IMR-90 (cell line): Measurements from ENCODE around the gene RNF224. TPM values are rescaled to one million over a fixed set of nuclear protein-coding genes. Genes with fewer than 3 reads are reported as not detected.
A peak's percentile ranks its signal among the peaks of the same experiment; 100 is the strongest.

Experiments used
- ATAC-seq: fragments of 200-7000 bp; cut with Tn5 transposase; 2 replicates; pipeline ENCODE4 v1.9.1; 2020; ENCODE audit warnings: low read depth, mild to moderate bottlenecking, moderate library complexity
- BruUV-seq: library from RNA; stranded (reverse); fragments of 400-500 nt; replicated peaks from 2 replicates; lab custom pipeline; 2021; lab: Mats Ljungman, UMichigan
- CTCF ChIA-PET: fragments of 300-600 bp; formaldehyde crosslinking; extraction: SDS; loops from one replicate; lab custom pipeline; 2021; ENCODE audit warnings: antibody characterized with exemption; lab: Yijun Ruan, JAX
- POLR2A ChIA-PET: fragments of 300-600 bp; sonication (Branson Sonifier 250); formaldehyde crosslinking; loops from one replicate; lab custom pipeline; 2022; ENCODE audit warnings: antibody characterized with exemption; ENCODE audit not compliant: unreplicated experiment; lab: Charles Lee
- DNase-seq: peaks from one replicate; pipeline ENCODE4 v3.0.0; 2013
- H2AFZ ChIP-seq: replicated peaks from 2 replicates; pipeline ENCODE3; 2013; ENCODE audit warnings: low read length, mild to moderate bottlenecking; ENCODE audit not compliant: poor library complexity
- H2AK5ac ChIP-seq: 2 replicates; pipeline ENCODE4 v1.6.1; 2013; ENCODE audit warnings: low read depth, low read length, inconsistent platforms
- H2AK9ac ChIP-seq: replicated peaks from 2 replicates; pipeline ENCODE3; 2013; ENCODE audit warnings: mild to moderate bottlenecking, low read depth, low read length, moderate library complexity; ENCODE audit not compliant: poor library complexity
- H2BK120ac ChIP-seq: 2 replicates; pipeline ENCODE4 v1.6.1; 2013; ENCODE audit warnings: low read depth, low read length, inconsistent platforms
- H2BK15ac ChIP-seq: 3 replicates; pipeline ENCODE4 v1.6.1; 2013; ENCODE audit warnings: low read depth, low read length, inconsistent platforms
- H2BK20ac ChIP-seq: 2 replicates; pipeline ENCODE4 v1.6.1; 2013; ENCODE audit warnings: low read depth, mild to moderate bottlenecking, inconsistent platforms, low read length, moderate library complexity
- H2BK5ac ChIP-seq: 2 replicates; pipeline ENCODE4 v1.6.1; 2013; ENCODE audit warnings: mild to moderate bottlenecking, low read depth, low read length, inconsistent platforms; ENCODE audit not compliant: poor library complexity, severe bottlenecking
- H3K14ac ChIP-seq: replicated peaks from 2 replicates; pipeline ENCODE4 v1.6.1; 2013; ENCODE audit warnings: low read depth, low read length, inconsistent platforms
- H3K18ac ChIP-seq: 2 replicates; pipeline ENCODE4 v1.6.1; 2013; ENCODE audit warnings: low read depth, low read length, control low read depth
- H3K23ac ChIP-seq: 2 replicates; pipeline ENCODE4 v1.6.1; 2013; ENCODE audit warnings: low read depth, low read length, inconsistent platforms
- H3K27ac ChIP-seq: 2 replicates; pipeline ENCODE4 v1.5.1; 2013; ENCODE audit warnings: mild to moderate bottlenecking, control low read depth, low read length; ENCODE audit not compliant: insufficient read depth
- H3K27me3 ChIP-seq: 2 replicates; pipeline ENCODE4 v1.6.1; 2013; ENCODE audit warnings: low read length; ENCODE audit not compliant: control insufficient read depth, insufficient read depth
- H3K36me3 ChIP-seq: 2 replicates; pipeline ENCODE4 v1.6.1; 2013; ENCODE audit warnings: low read length, mixed read lengths; ENCODE audit not compliant: control insufficient read depth, insufficient read depth
- H3K4ac ChIP-seq: 2 replicates; pipeline ENCODE4 v1.6.1; 2013; ENCODE audit warnings: low read depth, low read length, inconsistent platforms
- H3K4me1 ChIP-seq: 2 replicates; pipeline ENCODE4 v1.6.1; 2013; ENCODE audit warnings: low read length, mixed read lengths; ENCODE audit not compliant: control insufficient read depth, insufficient read depth
- H3K4me2 ChIP-seq: 2 replicates; pipeline ENCODE4 v1.6.1; 2013; ENCODE audit warnings: low read depth, mild to moderate bottlenecking, control low read depth, low read length, moderate library complexity
- H3K4me3 ChIP-seq: 2 replicates; pipeline ENCODE4 v1.5.1; 2013; ENCODE audit warnings: low read depth, mild to moderate bottlenecking, control low read depth, low read length, moderate library complexity; ENCODE audit not compliant: insufficient read depth
- H3K56ac ChIP-seq: 2 replicates; pipeline ENCODE4 v1.6.1; 2013; ENCODE audit warnings: low read length, inconsistent platforms; ENCODE audit not compliant: insufficient read depth; ENCODE audit errors: extremely low read depth
- H3K79me1 ChIP-seq, 2 experiments: 2 replicates each; pipeline ENCODE4 v1.6.1; 2013; ENCODE audit warnings: low read length in 2 of 2, inconsistent platforms in 1 of 2, low read depth in 1 of 2
- H3K9ac ChIP-seq: 2 replicates; pipeline ENCODE4 v1.6.1; 2013; ENCODE audit warnings: low read depth, low read length, control low read depth
- H3K9me1 ChIP-seq: 2 replicates; pipeline ENCODE4 v1.6.1; 2013; ENCODE audit warnings: low read length, inconsistent platforms; ENCODE audit not compliant: insufficient read depth
- H3K9me3 ChIP-seq: 2 replicates; pipeline ENCODE4 v1.6.1; 2013; ENCODE audit warnings: low read length; ENCODE audit not compliant: control insufficient read depth, insufficient read depth
- H4K20me1 ChIP-seq: 2 replicates; pipeline ENCODE4 v1.6.1; 2013; ENCODE audit warnings: low read length, inconsistent platforms; ENCODE audit not compliant: insufficient read depth
- H4K5ac ChIP-seq: 2 replicates; pipeline ENCODE4 v1.6.1; 2013; ENCODE audit warnings: mild to moderate bottlenecking, low read depth, low read length, control low read depth
- H4K8ac ChIP-seq, 2 experiments: 2 replicates each; pipeline ENCODE4 v1.6.1; 2013; ENCODE audit warnings: low read depth in 2 of 2, low read length in 2 of 2, control low read depth in 1 of 2, inconsistent platforms in 1 of 2
- H4K91ac ChIP-seq: 2 replicates; pipeline ENCODE4 v1.6.1; 2013; ENCODE audit warnings: low read depth, low read length, inconsistent platforms; ENCODE audit not compliant: insufficient read depth
- BHLHE40 ChIP-seq: fragments of 150-350 bp; IDR thresholded peaks from 2 replicates; pipeline ENCODE4 v1.6.1; 2016; ENCODE audit warnings: mild to moderate bottlenecking, low read depth, low read length
- CEBPB ChIP-seq: IDR thresholded peaks from 2 replicates; pipeline ENCODE4 v1.6.1; 2012; ENCODE audit warnings: low read depth, low read length, improper control_type of control experiment
- CHD1 ChIP-seq: IDR thresholded peaks from 2 replicates; pipeline ENCODE4 v1.6.1; 2012; ENCODE audit warnings: low read depth, low read length, improper control_type of control experiment
- ELK1 ChIP-seq: fragments of 150-350 bp; IDR thresholded peaks from 2 replicates; pipeline ENCODE4 v1.6.1; 2016; ENCODE audit warnings: low read depth, mild to moderate bottlenecking, low read length, moderate library complexity, borderline replicate concordance
- FOS ChIP-seq: fragments of 150-350 bp; IDR thresholded peaks from 2 replicates; pipeline ENCODE4 v1.6.1; 2016; ENCODE audit warnings: low read depth, low read length
- MAFK ChIP-seq: IDR thresholded peaks from 2 replicates; pipeline ENCODE4 v1.6.1; 2012; ENCODE audit warnings: low read depth, low read length, improper control_type of control experiment
- MAZ ChIP-seq: IDR thresholded peaks from 2 replicates; pipeline ENCODE4 v1.6.1; 2012; ENCODE audit warnings: low read depth, mild to moderate bottlenecking, low read length, improper control_type of control experiment, moderate library complexity, borderline replicate concordance
- MXI1 ChIP-seq: IDR thresholded peaks from 2 replicates; pipeline ENCODE4 v1.6.1; 2012; ENCODE audit warnings: low read depth, mild to moderate bottlenecking, low read length, moderate library complexity, borderline replicate concordance
- RAD21 ChIP-seq: IDR thresholded peaks from 2 replicates; pipeline ENCODE4 v1.6.1; 2012; ENCODE audit warnings: low read length, improper control_type of control experiment
- RFX5 ChIP-seq: IDR thresholded peaks from 2 replicates; pipeline ENCODE4 v1.8.0; 2012; ENCODE audit warnings: low read depth, mild to moderate bottlenecking, low read length, moderate library complexity
- SMC3 ChIP-seq: fragments of 150-350 bp; IDR thresholded peaks from 2 replicates; pipeline ENCODE4 v1.6.1; 2016; ENCODE audit warnings: low read depth, mild to moderate bottlenecking, antibody characterized with exemption, low read length, moderate library complexity
- USF2 ChIP-seq: fragments of 150-350 bp; IDR thresholded peaks from 2 replicates; pipeline ENCODE4 v1.6.1; 2017; ENCODE audit warnings: mild to moderate bottlenecking, antibody characterized with exemption, low read length, low read depth
- WGBS, 2 experiments: methylation state at CpG; one replicate each; pipeline versions ENCODE4 v1.1.5 to v1.1.7; 2013; ENCODE audit warnings: missing lambda C conversion rate in 2 of 2; ENCODE audit not compliant: insufficient read length in 1 of 2; ENCODE audit errors: extremely low coverage in 2 of 2; 5-methylcytosine and 5-hydroxymethylcytosine counted together
- dilution Hi-C: fragments of 300-500 bp; cut with HindIII; formaldehyde crosslinking; loops from one replicate; pipeline ENCODE4 v1.14.3; 2018; ENCODE audit warnings: low sequenced_read_pairs; ENCODE audit not compliant: unreplicated experiment
- in situ Hi-C: fragments of 300-500 bp; cut with MboI; formaldehyde crosslinking; loops from 3 replicates; pipeline ENCODE4 v1.14.3; 2019; ENCODE audit warnings: low sequenced_read_pairs, inconsistent platforms, mixed read lengths
- intact Hi-C: fragments of 100-400 bp; cut with micrococcal nuclease; formaldehyde crosslinking; loops from 2 replicates; pipeline ENCODE4 v1.10.0; 2022
- polyA plus RNA-seq, 3 experiments: library from polyadenylated mRNA; depleted of rRNA; stranded (reverse); fragments of >200 nt; gene quantifications; 2 replicates each; pipeline ENCODE4 v1.2.3, GENCODE V29; 2012; ENCODE audit warnings: low replicate concordance in 1 of 3
- total RNA-seq: library from RNA; depleted of rRNA; stranded (reverse); fragments of >200 nt; gene quantifications from 2 replicates; pipeline ENCODE4 v1.2.3, GENCODE V29; 2012

RNF224 gene
- total and polyA plus RNA-seq, 2 of the 4 experiments (the other 2 are of a cell fraction), result not detected

- Histone ChIP-seq H2AK9ac (peak overlapping the region; percentile 62), H3K14ac (0 out of 2 replicates have a peak overlapping the region, but pooled peaks have one; percentile 55), H3K4me2 (peak overlapping the region; percentile 5; the same call in 1 of the 2 replicates), H2AK5ac (peak overlapping the region; percentile 93), H3K79me1 (peaks cover 13 to 70% of the 10 kb centered on the region in 2 experiments; a peak in 3 of 4 replicates), H4K20me1 (peaks cover 29% of the 10 kb centered on the region), H3K27me3 (no peaks in the 10 kb centered on the region), H2BK120ac (0 out of 2 replicates have a peak overlapping the region, but pooled peaks have one; percentile 16), H3K36me3 (peaks cover 61% of the 10 kb centered on the region), H3K4ac (peak overlapping the region; percentile 72), H2BK5ac (peak overlapping the region; percentile 51), H3K9me1 (peaks cover 14% of the 10 kb centered on the region), H3K23ac (no peak overlapping the region), H4K5ac (no peak overlapping the region), H3K18ac (no peak overlapping the region), H2BK20ac (peak overlapping the region; percentile 48; the same call in 1 of the 2 replicates), H4K91ac (no peak overlapping the region; the same call in 1 of the 2 replicates), H3K9me3 (no peaks in the 10 kb centered on the region), H2BK15ac (no peak overlapping the region), H3K27ac (peak overlapping the region; percentile 36; the same call in 1 of the 2 replicates), H4K8ac (peak overlapping the region in 1 of 2 experiments; percentile 39; a peak in 1 of 4 replicates), H3K56ac (no peak overlapping the region), H3K9ac (no peak overlapping the region), H2AFZ (peak overlapping the region; percentile 44), H3K4me3 (no peak overlapping the region), H3K4me1 (peaks cover 12% of the 10 kb centered on the region)
- ChIA-PET POLR2A (no interaction called here), CTCF (no interaction called here)
- in situ Hi-C loops, result no loop called here
- peak; percentile 70 for TF ChIP-seq BHLHE40
- TF ChIP-seq RFX5, result no peak
- TF ChIP-seq FOS, result no peak
- peak; percentile 50 for TF ChIP-seq CEBPB
- TF ChIP-seq RAD21, result no peak
- TF ChIP-seq CHD1, result no peak
- TF ChIP-seq ELK1, result no peak
- TF ChIP-seq USF2, result peak; percentile 88
- TF ChIP-seq MXI1, result peak; percentile 48; the same call in 1 of the 2 replicates
- TF ChIP-seq MAFK, result no peak
- TF ChIP-seq SMC3, result no peak
- TF ChIP-seq MAZ, result no peak
- ATAC-seq (peak; percentile 77), DNase-seq (peak; percentile 60)
- intact Hi-C loops, result no loop called here
- BruUV-seq, result no TSS peak
- dilution Hi-C loops, result no loop called here
- WGBS, 2 experiments, result 38% methylated on average over 4 of the region's 17 CpGs; no CpG with 5 or more reads in 1 of the 2 experiments
Measured at GRCh38 chr9:137269231-137269772, 42.0 kb downstream of the RNF224 start.
